ENCODE results near the gene ZNF529. TPM values are rescaled to one million over a fixed set of nuclear protein-coding genes. Genes with fewer than 3 reads are reported as not detected.

ZNF529 gene
- polyA plus RNA-seq, 4 donors: 17.1 to 32.4 (median 21.9) TPM

GRCh38 chr19:36524617-36525016, 48.5 kb downstream of the ZNF529 start:
- no peak for DNase-seq (ENCODE audit: low read depth in 4 of 4, low spot score in 2 of 4)

- DNase-seq (ENCODE audit: low read depth in 4 of 4, low spot score in 2 of 4): no peak
These were observed 59.0 kb downstream of the ZNF529 start for GRCh38 chr19:36514012-36514612.

GRCh38 chr19:36508325-36508724, 64.8 kb downstream of the ZNF529 start:
- DNase-seq (ENCODE audit: low read depth in 4 of 4, low spot score in 2 of 4): no peak

GRCh38 chr19:36501973-36502372, 71.1 kb downstream of the ZNF529 start:
- no peak for DNase-seq (ENCODE audit: low read depth in 4 of 4, low spot score in 2 of 4)

GRCh38 chr19:36497001-36497400, 76.1 kb downstream of the ZNF529 start:
- no peak for DNase-seq (ENCODE audit: low read depth in 4 of 4, low spot score in 2 of 4)

Other genes starting within 250 kb of the ZNF529 start
- 10 to 100 TPM; 11.4 to 16.5 (median 12.8) TPM for gene ZFP14, start 194.1 kb downstream of the ZNF529 start, polyA plus RNA-seq (ENCODE audit: insufficient read length in 4 of 4)
- 10 to 100 TPM; 13.1 to 14.5 (median 13.5) TPM for gene ZFP82, start 154.6 kb downstream of the ZNF529 start, polyA plus RNA-seq (ENCODE audit: insufficient read length in 4 of 4)
- gene ZNF566, start 83.7 kb downstream of the ZNF529 start, polyA plus RNA-seq (ENCODE audit: insufficient read length in 4 of 4): 10 to 100 TPM; 13.1 to 16.8 (median 15.4) TPM
- 10 to 100 TPM; 28.1 to 35.1 (median 30.0) TPM for gene ZNF260, start 45.0 kb downstream of the ZNF529 start, polyA plus RNA-seq (ENCODE audit: insufficient read length in 4 of 4)
- gene ZNF382, start 32.0 kb upstream of the ZNF529 start, polyA plus RNA-seq (ENCODE audit: insufficient read length in 4 of 4): 10 to 100 TPM in 1 of 4 donors, 1 to 10 TPM in 3; 4.6 to 11.4 (median 7.4) TPM
- gene ZNF461, start 93.5 kb upstream of the ZNF529 start, polyA plus RNA-seq (ENCODE audit: insufficient read length in 4 of 4): 10 to 100 TPM in 3 of 4 donors, 1 to 10 TPM in 1; 9.2 to 16.4 (median 12.5) TPM
- gene ZNF567, start 114.3 kb upstream of the ZNF529 start, polyA plus RNA-seq (ENCODE audit: insufficient read length in 4 of 4): 10 to 100 TPM; 11.8 to 14.4 (median 13.3) TPM
- gene ZNF850, start 199.5 kb upstream of the ZNF529 start, polyA plus RNA-seq (ENCODE audit: insufficient read length in 4 of 4): 1 to 10 TPM; 2.3 to 4.0 (median 3.5) TPM